PC-9 (cell line): ENCODE measurements around the gene STOX1. TPM values are rescaled to one million over a fixed set of nuclear protein-coding genes. Genes with fewer than 3 reads are reported as not detected.
"Not testable (repeated sequence)": the region's sequence is repeated elsewhere in the genome, so short reads cannot be mapped to it uniquely, and the experiment has no call there.

Experiments
- BruUV-seq: library from RNA; stranded (reverse); fragments of 400-500 nt; replicated peaks from 2 replicates; lab custom pipeline; 2021; lab: Mats Ljungman, UMichigan
- CTCF ChIA-PET: fragments of 300-600 bp; sonication (Branson Sonifier 250); formaldehyde crosslinking; loops from one replicate; lab custom pipeline; 2022; ENCODE audit warnings: antibody characterized with exemption; lab: Charles Lee
- POLR2A ChIA-PET: fragments of 300-600 bp; sonication (Branson Sonifier 250); formaldehyde crosslinking; loops from one replicate; lab custom pipeline; 2022; ENCODE audit warnings: antibody characterized with exemption; ENCODE audit not compliant: unreplicated experiment; lab: Charles Lee
- DNase-seq, 2 experiments: peaks; one replicate each; pipeline versions ENCODE4 v3.0.0 to v3.0.0-alpha.2; 2015 to 2022; ENCODE audit warnings: mixed read lengths in 1 of 2
- H2AFZ ChIP-seq: fragments of 200-600 bp; sonication (generic); 2 replicates; pipeline ENCODE4 v1.8.1; 2017; ENCODE audit warnings: antibody characterized with exemption
- H3F3A ChIP-seq: fragments of 200-600 bp; sonication (generic); 2 replicates; pipeline ENCODE4 v1.8.1; 2017; ENCODE audit warnings: antibody characterized with exemption, mild to moderate bottlenecking, low read depth; ENCODE audit not compliant: insufficient read depth
- H3K27ac ChIP-seq: fragments of 200-600 bp; sonication (generic); 2 replicates; pipeline ENCODE4 v1.6.1; 2016; ENCODE audit warnings: mixed run types
- H3K27me3 ChIP-seq: fragments of 200-600 bp; sonication (generic); 2 replicates; pipeline ENCODE4 v1.6.1; 2016; ENCODE audit warnings: low read depth, mixed run types; ENCODE audit not compliant: insufficient read depth
- H3K36me3 ChIP-seq: fragments of 200-600 bp; sonication (generic); 2 replicates; pipeline ENCODE4 v1.6.1; 2016; ENCODE audit warnings: low read depth, mixed run types
- H3K4me1 ChIP-seq: fragments of 200-600 bp; sonication (generic); replicated peaks from 2 replicates; pipeline ENCODE4 v1.6.1; 2016; ENCODE audit warnings: mixed run types; ENCODE audit not compliant: insufficient read depth
- H3K4me2 ChIP-seq: fragments of 200-600 bp; sonication (generic); 2 replicates; pipeline ENCODE4 v1.6.1; 2017; ENCODE audit warnings: mixed run types
- H3K4me3 ChIP-seq: fragments of 200-600 bp; sonication (generic); 2 replicates; pipeline ENCODE4 v1.6.1; 2016; ENCODE audit warnings: mixed run types
- H3K79me2 ChIP-seq: fragments of 200-600 bp; sonication (generic); 2 replicates; pipeline ENCODE4 v1.6.1; 2017; ENCODE audit warnings: low read depth, mixed run types
- H3K9me2 ChIP-seq: fragments of 200-600 bp; sonication (generic); 2 replicates; pipeline ENCODE4 v1.8.1; 2017; ENCODE audit warnings: mild to moderate bottlenecking; ENCODE audit not compliant: insufficient read depth
- H3K9me3 ChIP-seq: fragments of 200-600 bp; sonication (generic); 2 replicates; pipeline ENCODE4 v1.8.1; 2016; ENCODE audit warnings: low read depth; ENCODE audit not compliant: insufficient read depth
- H4K20me1 ChIP-seq: fragments of 200-600 bp; sonication (generic); 2 replicates; pipeline ENCODE4 v1.8.1; 2017; ENCODE audit not compliant: insufficient read depth
- EZH2 ChIP-seq: fragments of 200-600 bp; sonication (generic); IDR thresholded peaks from 2 replicates; pipeline ENCODE4 v1.8.0; 2017; ENCODE audit warnings: antibody characterized with exemption, low read depth
- intact Hi-C: fragments of 100-400 bp; cut with micrococcal nuclease; formaldehyde crosslinking; loops from one replicate; pipeline ENCODE4 v1.10.0; 2022; ENCODE audit not compliant: unreplicated experiment
- total RNA-seq: library from RNA; stranded (reverse); gene quantifications from 2 replicates; pipeline ENCODE4 v1.2.3, GENCODE V29; 2021
- TF ChIP-seq, protein P1 (sequence below): fragments of 200-600 bp; sonication (generic); conservative IDR thresholded peaks from 2 replicates; pipeline ENCODE4 v1.6.1; 2017; ENCODE audit warnings: mixed run types, antibody characterized with exemption, mild to moderate bottlenecking, moderate library complexity

The STOX1 gene
- total RNA-seq, 1 experiment from 2014 or later, result 4.4 TPM

- no peaks in the 10 kb centered on the region for H3K9me2 ChIP-seq
- ChIA-PET CTCF (no interaction called here), POLR2A (no interaction called here)
- no peaks in the 10 kb centered on the region for H4K20me1 ChIP-seq
- H3K9me3 ChIP-seq, result peaks cover 16% of the 10 kb centered on the region; the same call in 1 of the 2 replicates
- H2AFZ ChIP-seq, result no peak overlapping the region
- no peak for TF ChIP-seq EZH2
- no peak overlapping the region for H3K27ac ChIP-seq
- no peaks in the 10 kb centered on the region for H3F3A ChIP-seq
- BruUV-seq, result no TSS peak
- H3K36me3 ChIP-seq, result no peaks in the 10 kb centered on the region
- H3K4me3 ChIP-seq, result no peak overlapping the region
- H3K79me2 ChIP-seq, result no peaks in the 10 kb centered on the region
- DNase-seq, result no peak
- H3K4me2 ChIP-seq, result no peak overlapping the region
- H3K4me1 ChIP-seq, result no peaks in the 10 kb centered on the region
- intact Hi-C loops, result no loop called here
- H3K27me3 ChIP-seq, result no peaks in the 10 kb centered on the region
These were observed 29.7 kb downstream of the STOX1 start for GRCh38 chr10:68857005-68857404.

- no peaks in the 10 kb centered on the region for H3K4me1 ChIP-seq
- H4K20me1 ChIP-seq, result no peaks in the 10 kb centered on the region
- H3K36me3 ChIP-seq, result no peaks in the 10 kb centered on the region
- no peak overlapping the region for H3K27ac ChIP-seq
- ChIA-PET POLR2A (no interaction called here), CTCF (no interaction called here)
- H2AFZ ChIP-seq, result no peak overlapping the region
- no TSS peak for BruUV-seq
- H3K79me2 ChIP-seq, result no peaks in the 10 kb centered on the region
- H3K27me3 ChIP-seq, result no peaks in the 10 kb centered on the region
- no peaks in the 10 kb centered on the region for H3F3A ChIP-seq
- intact Hi-C loops, result no loop called here
- DNase-seq, result no peak
- H3K4me2 ChIP-seq, result no peak overlapping the region
- peaks cover 22% of the 10 kb centered on the region; the same call in 1 of the 2 replicates for H3K9me3 ChIP-seq
- TF ChIP-seq, protein P1, sequence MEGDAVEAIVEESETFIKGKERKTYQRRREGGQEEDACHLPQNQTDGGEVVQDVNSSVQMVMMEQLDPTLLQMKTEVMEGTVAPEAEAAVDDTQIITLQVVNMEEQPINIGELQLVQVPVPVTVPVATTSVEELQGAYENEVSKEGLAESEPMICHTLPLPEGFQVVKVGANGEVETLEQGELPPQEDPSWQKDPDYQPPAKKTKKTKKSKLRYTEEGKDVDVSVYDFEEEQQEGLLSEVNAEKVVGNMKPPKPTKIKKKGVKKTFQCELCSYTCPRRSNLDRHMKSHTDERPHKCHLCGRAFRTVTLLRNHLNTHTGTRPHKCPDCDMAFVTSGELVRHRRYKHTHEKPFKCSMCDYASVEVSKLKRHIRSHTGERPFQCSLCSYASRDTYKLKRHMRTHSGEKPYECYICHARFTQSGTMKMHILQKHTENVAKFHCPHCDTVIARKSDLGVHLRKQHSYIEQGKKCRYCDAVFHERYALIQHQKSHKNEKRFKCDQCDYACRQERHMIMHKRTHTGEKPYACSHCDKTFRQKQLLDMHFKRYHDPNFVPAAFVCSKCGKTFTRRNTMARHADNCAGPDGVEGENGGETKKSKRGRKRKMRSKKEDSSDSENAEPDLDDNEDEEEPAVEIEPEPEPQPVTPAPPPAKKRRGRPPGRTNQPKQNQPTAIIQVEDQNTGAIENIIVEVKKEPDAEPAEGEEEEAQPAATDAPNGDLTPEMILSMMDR, result no peak
- TF ChIP-seq EZH2, result no peak
- no peak overlapping the region for H3K4me3 ChIP-seq
- no peaks in the 10 kb centered on the region for H3K9me2 ChIP-seq
These were observed 33.9 kb downstream of the STOX1 start for GRCh38 chr10:68861253-68861652.

GRCh38 chr10:68864611-68865010 lies 37.3 kb downstream of the STOX1 start:
- H3K4me1 ChIP-seq, result no peaks in the 10 kb centered on the region
- no peak for TF ChIP-seq EZH2
- TF ChIP-seq, protein P1, result no peak
- no peaks in the 10 kb centered on the region for H4K20me1 ChIP-seq
- H3K4me2 ChIP-seq, result no peak overlapping the region
- H3K27me3 ChIP-seq, result no peaks in the 10 kb centered on the region
- H3K4me3 ChIP-seq, result no peak overlapping the region
- peaks cover 29% of the 10 kb centered on the region; the same call in 1 of the 2 replicates for H3K9me3 ChIP-seq
- ChIA-PET CTCF (no interaction called here), POLR2A (no interaction called here)
- no peak overlapping the region for H3K27ac ChIP-seq
- no peaks in the 10 kb centered on the region for H3K9me2 ChIP-seq
- no peak for DNase-seq
- H2AFZ ChIP-seq, result no peak overlapping the region
- no peaks in the 10 kb centered on the region for H3K79me2 ChIP-seq
- no TSS peak for BruUV-seq
- no peaks in the 10 kb centered on the region for H3F3A ChIP-seq
- intact Hi-C loops, result no loop called here
- H3K36me3 ChIP-seq, result no peaks in the 10 kb centered on the region

- H4K20me1 ChIP-seq, H3K4me3 ChIP-seq, BruUV-seq, CTCF ChIA-PET, POLR2A ChIA-PET, H3K27me3 ChIP-seq, DNase-seq, H3K9me2 ChIP-seq, H3K27ac ChIP-seq, intact Hi-C loops, H2AFZ ChIP-seq, H3K79me2 ChIP-seq, H3K36me3 ChIP-seq, H3F3A ChIP-seq, H3K9me3 ChIP-seq, H3K4me2 ChIP-seq: not testable (repeated sequence)
- peaks cover 11% of the 10 kb centered on the region for H3K4me1 ChIP-seq
These were observed 40.8 kb downstream of the STOX1 start for GRCh38 chr10:68868173-68868572.
